GM12878 (cell line): ENCODE data around the gene OR4C45. TPM values are rescaled to one million over a fixed set of nuclear protein-coding genes. Genes with fewer than 3 reads are reported as not detected.
"Not testable (repeated sequence)": the region's sequence is repeated elsewhere in the genome, so short reads cannot be mapped to it uniquely, and the experiment has no call there.

ENCODE experiments used
- ATAC-seq: fragments of 200-7000 bp; cut with Tn5 transposase; 3 replicates; pipeline ENCODE4 v1.9.1; 2020; ENCODE audit warnings: mild to moderate bottlenecking, moderate library complexity
- BruUV-seq: library from RNA; stranded (reverse); fragments of 400-500 nt; replicated peaks from 2 replicates; lab custom pipeline; 2021; lab: Mats Ljungman, UMichigan
- CTCF ChIA-PET: fragments of 300-600 bp; sonication (Branson Sonifier 250); formaldehyde crosslinking; extraction: SDS; loops from one replicate; lab custom pipeline; 2021; ENCODE audit warnings: inconsistent platforms; lab: Yijun Ruan, JAX
- POLR2A ChIA-PET: fragments of 350-600 bp; formaldehyde crosslinking; extraction: SDS; loops from one replicate; lab custom pipeline; 2021; ENCODE audit warnings: inconsistent platforms; lab: Charles Lee
- RAD21 ChIA-PET: fragments of 300-600 bp; sonication (Branson Sonifier 250); formaldehyde crosslinking; loops from one replicate; lab custom pipeline; 2023; ENCODE audit warnings: antibody characterized with exemption; ENCODE audit not compliant: unreplicated experiment; lab: Charles Lee
- SMC1A ChIA-PET: fragments of 300-600 bp; sonication (Branson Sonifier 250); formaldehyde crosslinking; loops from one replicate; lab custom pipeline; 2023; ENCODE audit not compliant: unreplicated experiment, uncharacterized antibody; lab: Charles Lee
- DNase-seq: peaks from one replicate; pipeline ENCODE4 v3.0.0-alpha.2; 2011; ENCODE audit warnings: low read depth, low spot score
- FAIRE-seq: peaks from 3 replicates; lab custom pipeline; 2011; peaks lifted over from hg19 to GRCh38; lab: Jason Lieb, UNC
- H2AFZ ChIP-seq: 2 replicates; pipeline ENCODE4 v1.6.0; 2011; ENCODE audit warnings: low read depth, low read length, control low read depth; ENCODE audit not compliant: control insufficient read depth
- H3K27ac ChIP-seq: 2 replicates; pipeline ENCODE4 v1.5.1; 2011; ENCODE audit warnings: control low read depth; ENCODE audit not compliant: control insufficient read depth, insufficient read depth
- H3K27me3 ChIP-seq, 2 experiments: replicated peaks in 1 of 2; 2 replicates each; pipeline versions ENCODE4 v1.6.0 to v1.6.1; 2011; ENCODE audit warnings: low read length in 1 of 2; ENCODE audit not compliant: control insufficient read depth in 2 of 2, insufficient read depth in 2 of 2
- H3K36me3 ChIP-seq, 2 experiments: 2 replicates each; pipeline ENCODE4 v1.5.1; 2011; ENCODE audit warnings: low read length in 1 of 2; ENCODE audit not compliant: control insufficient read depth in 2 of 2, insufficient read depth in 2 of 2
- H3K4me1 ChIP-seq: 2 replicates; pipeline ENCODE4 v1.6.1; 2011; ENCODE audit warnings: mild to moderate bottlenecking, low read length, moderate library complexity, mixed read lengths; ENCODE audit not compliant: control insufficient read depth, insufficient read depth
- H3K4me2 ChIP-seq: 2 replicates; pipeline ENCODE4 v1.6.0; 2011; ENCODE audit warnings: control low read depth; ENCODE audit not compliant: control insufficient read depth, insufficient read depth
- H3K4me3 ChIP-seq: fragments of 200-600 bp; sonication (generic); 2 replicates; pipeline ENCODE4 v1.5.1; 2016
- H3K79me2 ChIP-seq: 2 replicates; pipeline ENCODE4 v1.6.0; 2011; ENCODE audit warnings: low read length; ENCODE audit not compliant: control insufficient read depth, insufficient read depth
- H3K9ac ChIP-seq: 2 replicates; pipeline ENCODE4 v1.8.0; 2011; ENCODE audit warnings: low read length, control low read depth, mixed read lengths; ENCODE audit not compliant: control insufficient read depth, insufficient read depth
- H3K9me3 ChIP-seq: replicated peaks from 3 replicates; pipeline ENCODE4 v1.5.1; 2011; ENCODE audit warnings: mild to moderate bottlenecking, low read length; ENCODE audit not compliant: control insufficient read depth, insufficient read depth
- H4K20me1 ChIP-seq: 2 replicates; pipeline ENCODE4 v1.6.0; 2011; ENCODE audit not compliant: control insufficient read depth, insufficient read depth
- BACH1 ChIP-seq: fragments of 450-650 bp; IDR thresholded peaks from 2 replicates; pipeline ENCODE4 v1.6.1; 2017; ENCODE audit warnings: mild to moderate bottlenecking, borderline replicate concordance
- SMAD5 ChIP-seq: IDR thresholded peaks from 2 replicates; pipeline ENCODE4 v1.6.1; 2016; ENCODE audit warnings: antibody characterized with exemption, low read depth
- SMARCA5 ChIP-seq: fragments of 450-650 bp; IDR thresholded peaks from 2 replicates; pipeline ENCODE4 v1.6.1; 2017; ENCODE audit warnings: mild to moderate bottlenecking
- TCF7 ChIP-seq: IDR thresholded peaks from 2 replicates; pipeline ENCODE4 v1.6.1; 2014; ENCODE audit warnings: antibody characterized with exemption, borderline replicate concordance
- WGBS: methylation state at CpG from one replicate; pipeline ENCODE4 v1.1.6; 2016; ENCODE audit warnings: low lambda C conversion rate; ENCODE audit not compliant: insufficient replicate concordance, insufficient coverage; ENCODE audit errors: missing lambda C conversion rate; 5-methylcytosine and 5-hydroxymethylcytosine counted together
- in situ Hi-C: fragments of 300-500 bp; cut with MboI; formaldehyde crosslinking; loops from 9 replicates; pipeline ENCODE4 v1.14.3; 2018; ENCODE audit warnings: mixed read lengths
- intact Hi-C: fragments of 100-400 bp; cut with micrococcal nuclease; formaldehyde crosslinking; loops from one replicate; pipeline ENCODE4 v1.14.2; 2022; ENCODE audit not compliant: unreplicated experiment
- polyA plus RNA-seq, 11 experiments: library from polyadenylated mRNA; depleted of rRNA in 4 of 11; unstranded in 6 of 11; stranded (reverse) in 5 of 11; fragments of >200 nt; fragmentation: Nextera tagmentation in 4 of 11; fragmentation: Illumina TruSeq in 1 of 11; extraction: Ambion mirVana in 4 of 11; extraction: Trizol in 1 of 11; gene quantifications; 1 replicate in 1 of 11; 2 replicates in 10 of 11; pipeline versions ENCODE4 v1.2.1 to v1.2.3, GENCODE V29; 2011 to 2016; ENCODE audit warnings: inconsistent platforms in 2 of 11, missing spikeins in 2 of 11, low read depth in 1 of 11
- total RNA-seq, 4 experiments: library from RNA; depleted of rRNA in 3 of 4; stranded (reverse); fragments of >200 nt in 3 of 4; fragmentation: Illumina TruSeq in 1 of 4; extraction: Trizol in 1 of 4; gene quantifications; 2 replicates each; pipeline versions ENCODE4 v1.2.1 to v1.2.3, GENCODE V29; 2013 to 2021

Gene OR4C45
- total and polyA plus RNA-seq, 10 of the 15 experiments (the other 5 are each of a cell fraction or from before 2014, with no cell fraction given): not detected

- H3K9ac ChIP-seq: no peak overlapping the region
- no peak overlapping the region for H3K4me2 ChIP-seq
- BruUV-seq: no TSS peak
- no peaks in the 10 kb centered on the region for H3K36me3 ChIP-seq
- FAIRE-seq: no peak
- no peak overlapping the region for H3K4me3 ChIP-seq
- no peaks in the 10 kb centered on the region for H4K20me1 ChIP-seq
- WGBS: 0% methylated on average over 1 of the region's 1 CpG
- TF ChIP-seq TCF7 (no peak), BACH1 (no peak), SMARCA5 (no peak), SMAD5 (no peak)
- TF ChIP-seq, all 136 proteins: peak for 0
- SMC1A ChIA-PET: no interaction called here
- no peak for ATAC-seq
- CTCF ChIA-PET: no interaction called here
- in situ Hi-C loops: no loop called here
- no peak overlapping the region for H3K27ac ChIP-seq
- H3K27me3 ChIP-seq: no peaks in the 10 kb centered on the region
- no peaks in the 10 kb centered on the region for H3K4me1 ChIP-seq
- intact Hi-C loops: no loop called here
- POLR2A ChIA-PET: no interaction called here
- no peak overlapping the region for H2AFZ ChIP-seq
- H3K9me3 ChIP-seq: no peaks in the 10 kb centered on the region; the same call in 2 of the 3 replicates
- no peaks in the 10 kb centered on the region for H3K79me2 ChIP-seq
- DNase-seq: no peak
- RAD21 ChIA-PET: no interaction called here
These were observed 2.5 kb upstream of the OR4C45 start for GRCh38 chr11:50030193-50030592.

DNA sequence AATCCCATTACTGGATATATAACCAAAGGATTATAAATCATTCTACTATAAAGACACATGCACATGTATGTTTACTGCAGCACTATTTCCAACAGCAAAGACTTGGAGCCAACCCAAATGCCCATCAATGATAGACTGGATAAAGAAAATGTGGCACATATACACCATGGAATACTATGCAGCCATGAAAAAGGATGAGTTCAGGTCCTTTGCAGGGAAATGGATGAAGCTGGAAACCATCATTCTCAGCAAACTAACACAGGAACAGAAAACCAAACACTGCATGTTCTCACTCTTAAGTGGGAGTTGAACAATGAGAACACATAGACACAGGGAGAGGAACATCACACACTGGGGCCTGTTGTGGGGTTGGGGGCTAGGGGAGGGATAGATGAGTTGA, 3.6 kb downstream of the OR4C45 start:
- CTCF ChIA-PET, intact Hi-C loops, in situ Hi-C loops, H3K4me3 ChIP-seq, H3K4me1 ChIP-seq, H3K79me2 ChIP-seq, FAIRE-seq, DNase-seq, H2AFZ ChIP-seq, H3K36me3 ChIP-seq, ATAC-seq, H4K20me1 ChIP-seq, H3K9ac ChIP-seq, SMC1A ChIA-PET, POLR2A ChIA-PET, H3K27me3 ChIP-seq, RAD21 ChIA-PET, H3K9me3 ChIP-seq, BruUV-seq, H3K27ac ChIP-seq, H3K4me2 ChIP-seq: not testable (repeated sequence)
